ENCODE data around the gene TYW1. TPM values are rescaled to one million over a fixed set of nuclear protein-coding genes. Genes with fewer than 3 reads are reported as not detected.

Gene TYW1
- total and polyA plus RNA-seq, 2 of the 8 experiments (the other 6 are each of a cell fraction or from before 2014, with no cell fraction given): 8.8 to 16.2 TPM

DNA sequence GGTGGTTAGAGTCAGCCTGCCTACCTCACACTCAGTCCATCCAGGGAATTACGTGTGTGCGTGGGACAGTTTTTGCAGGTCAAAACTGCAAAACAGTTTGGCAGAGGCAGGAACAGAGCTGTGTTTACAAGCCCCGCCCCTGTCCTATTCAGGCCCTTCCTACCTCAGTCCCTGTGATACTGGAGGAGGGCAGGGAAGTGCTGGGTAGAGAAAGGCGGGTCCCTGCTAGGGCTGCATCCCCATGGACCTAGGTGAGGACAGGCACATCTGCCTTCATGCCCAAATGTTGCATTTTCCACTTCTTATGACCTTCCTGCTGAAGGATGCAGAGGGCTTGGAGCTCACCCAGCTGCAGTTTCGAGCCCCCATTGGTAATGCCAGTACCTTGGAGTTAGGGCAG, 26.3 kb upstream of the TYW1 start (continued):
- TF ChIP-seq, protein P1, sequence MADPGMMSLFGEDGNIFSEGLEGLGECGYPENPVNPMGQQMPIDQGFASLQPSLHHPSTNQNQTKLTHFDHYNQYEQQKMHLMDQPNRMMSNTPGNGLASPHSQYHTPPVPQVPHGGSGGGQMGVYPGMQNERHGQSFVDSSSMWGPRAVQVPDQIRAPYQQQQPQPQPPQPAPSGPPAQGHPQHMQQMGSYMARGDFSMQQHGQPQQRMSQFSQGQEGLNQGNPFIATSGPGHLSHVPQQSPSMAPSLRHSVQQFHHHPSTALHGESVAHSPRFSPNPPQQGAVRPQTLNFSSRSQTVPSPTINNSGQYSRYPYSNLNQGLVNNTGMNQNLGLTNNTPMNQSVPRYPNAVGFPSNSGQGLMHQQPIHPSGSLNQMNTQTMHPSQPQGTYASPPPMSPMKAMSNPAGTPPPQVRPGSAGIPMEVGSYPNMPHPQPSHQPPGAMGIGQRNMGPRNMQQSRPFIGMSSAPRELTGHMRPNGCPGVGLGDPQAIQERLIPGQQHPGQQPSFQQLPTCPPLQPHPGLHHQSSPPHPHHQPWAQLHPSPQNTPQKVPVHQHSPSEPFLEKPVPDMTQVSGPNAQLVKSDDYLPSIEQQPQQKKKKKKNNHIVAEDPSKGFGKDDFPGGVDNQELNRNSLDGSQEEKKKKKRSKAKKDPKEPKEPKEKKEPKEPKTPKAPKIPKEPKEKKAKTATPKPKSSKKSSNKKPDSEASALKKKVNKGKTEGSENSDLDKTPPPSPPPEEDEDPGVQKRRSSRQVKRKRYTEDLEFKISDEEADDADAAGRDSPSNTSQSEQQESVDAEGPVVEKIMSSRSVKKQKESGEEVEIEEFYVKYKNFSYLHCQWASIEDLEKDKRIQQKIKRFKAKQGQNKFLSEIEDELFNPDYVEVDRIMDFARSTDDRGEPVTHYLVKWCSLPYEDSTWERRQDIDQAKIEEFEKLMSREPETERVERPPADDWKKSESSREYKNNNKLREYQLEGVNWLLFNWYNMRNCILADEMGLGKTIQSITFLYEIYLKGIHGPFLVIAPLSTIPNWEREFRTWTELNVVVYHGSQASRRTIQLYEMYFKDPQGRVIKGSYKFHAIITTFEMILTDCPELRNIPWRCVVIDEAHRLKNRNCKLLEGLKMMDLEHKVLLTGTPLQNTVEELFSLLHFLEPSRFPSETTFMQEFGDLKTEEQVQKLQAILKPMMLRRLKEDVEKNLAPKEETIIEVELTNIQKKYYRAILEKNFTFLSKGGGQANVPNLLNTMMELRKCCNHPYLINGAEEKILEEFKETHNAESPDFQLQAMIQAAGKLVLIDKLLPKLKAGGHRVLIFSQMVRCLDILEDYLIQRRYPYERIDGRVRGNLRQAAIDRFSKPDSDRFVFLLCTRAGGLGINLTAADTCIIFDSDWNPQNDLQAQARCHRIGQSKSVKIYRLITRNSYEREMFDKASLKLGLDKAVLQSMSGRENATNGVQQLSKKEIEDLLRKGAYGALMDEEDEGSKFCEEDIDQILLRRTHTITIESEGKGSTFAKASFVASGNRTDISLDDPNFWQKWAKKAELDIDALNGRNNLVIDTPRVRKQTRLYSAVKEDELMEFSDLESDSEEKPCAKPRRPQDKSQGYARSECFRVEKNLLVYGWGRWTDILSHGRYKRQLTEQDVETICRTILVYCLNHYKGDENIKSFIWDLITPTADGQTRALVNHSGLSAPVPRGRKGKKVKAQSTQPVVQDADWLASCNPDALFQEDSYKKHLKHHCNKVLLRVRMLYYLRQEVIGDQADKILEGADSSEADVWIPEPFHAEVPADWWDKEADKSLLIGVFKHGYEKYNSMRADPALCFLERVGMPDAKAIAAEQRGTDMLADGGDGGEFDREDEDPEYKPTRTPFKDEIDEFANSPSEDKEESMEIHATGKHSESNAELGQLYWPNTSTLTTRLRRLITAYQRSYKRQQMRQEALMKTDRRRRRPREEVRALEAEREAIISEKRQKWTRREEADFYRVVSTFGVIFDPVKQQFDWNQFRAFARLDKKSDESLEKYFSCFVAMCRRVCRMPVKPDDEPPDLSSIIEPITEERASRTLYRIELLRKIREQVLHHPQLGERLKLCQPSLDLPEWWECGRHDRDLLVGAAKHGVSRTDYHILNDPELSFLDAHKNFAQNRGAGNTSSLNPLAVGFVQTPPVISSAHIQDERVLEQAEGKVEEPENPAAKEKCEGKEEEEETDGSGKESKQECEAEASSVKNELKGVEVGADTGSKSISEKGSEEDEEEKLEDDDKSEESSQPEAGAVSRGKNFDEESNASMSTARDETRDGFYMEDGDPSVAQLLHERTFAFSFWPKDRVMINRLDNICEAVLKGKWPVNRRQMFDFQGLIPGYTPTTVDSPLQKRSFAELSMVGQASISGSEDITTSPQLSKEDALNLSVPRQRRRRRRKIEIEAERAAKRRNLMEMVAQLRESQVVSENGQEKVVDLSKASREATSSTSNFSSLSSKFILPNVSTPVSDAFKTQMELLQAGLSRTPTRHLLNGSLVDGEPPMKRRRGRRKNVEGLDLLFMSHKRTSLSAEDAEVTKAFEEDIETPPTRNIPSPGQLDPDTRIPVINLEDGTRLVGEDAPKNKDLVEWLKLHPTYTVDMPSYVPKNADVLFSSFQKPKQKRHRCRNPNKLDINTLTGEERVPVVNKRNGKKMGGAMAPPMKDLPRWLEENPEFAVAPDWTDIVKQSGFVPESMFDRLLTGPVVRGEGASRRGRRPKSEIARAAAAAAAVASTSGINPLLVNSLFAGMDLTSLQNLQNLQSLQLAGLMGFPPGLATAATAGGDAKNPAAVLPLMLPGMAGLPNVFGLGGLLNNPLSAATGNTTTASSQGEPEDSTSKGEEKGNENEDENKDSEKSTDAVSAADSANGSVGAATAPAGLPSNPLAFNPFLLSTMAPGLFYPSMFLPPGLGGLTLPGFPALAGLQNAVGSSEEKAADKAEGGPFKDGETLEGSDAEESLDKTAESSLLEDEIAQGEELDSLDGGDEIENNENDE (IDR thresholded peaks at IDR 0.05; ENCODE audit: insufficient replicate concordance, low read length): no peak
- TF ChIP-seq KDM1A (IDR thresholded peaks at IDR 0.05; ENCODE audit: borderline replicate concordance, low read length): no peak
- no peak for TF ChIP-seq HDAC2 (IDR thresholded peaks at IDR 0.05; ENCODE audit: borderline replicate concordance in 1 of 2, low read depth in 2 of 2, low read length in 2 of 2)
- no peak for TF ChIP-seq POU5F1 (IDR thresholded peaks at IDR 0.05; ENCODE audit: low read depth, low read length)
- TF ChIP-seq CHD2 (IDR thresholded peaks at IDR 0.05; ENCODE audit: low read length): no peak
- TF ChIP-seq MAFK (IDR thresholded peaks at IDR 0.05; ENCODE audit: low read depth, low read length): no peak
- no peak for TF ChIP-seq POLR2A (IDR thresholded peaks at IDR 0.05; ENCODE audit: control extremely low read depth in 1 of 2, low read depth in 2 of 2, low read length in 2 of 2)
- TF ChIP-seq RBBP5 (IDR thresholded peaks at IDR 0.05; ENCODE audit: borderline replicate concordance, low read depth, low read length): no peak
- no peak for TF ChIP-seq NRF1 (IDR thresholded peaks at IDR 0.05; ENCODE audit: low read depth, low read length)
- no peak for TF ChIP-seq BCL11A (IDR thresholded peaks at IDR 0.05; ENCODE audit: low read depth in 2 of 2, low read length in 2 of 2)

Data from H1 (cell line).